OCI-LY1 (cell line): ENCODE data around the gene GJC1.

Experiments
- H2AFZ ChIP-seq: fragments of 200-600 bp; sonication (generic), shearing (Covaris generic); 2 replicates; pipeline ENCODE4 v1.6.0; 2014; ENCODE audit warnings: antibody characterized with exemption, mild to moderate bottlenecking, low read length
- H3F3A ChIP-seq: fragments of 200-600 bp; sonication (generic), shearing (Covaris generic); 2 replicates; pipeline ENCODE4 v1.6.0; 2014; ENCODE audit warnings: mild to moderate bottlenecking, antibody characterized with exemption, low read length, moderate library complexity; ENCODE audit not compliant: insufficient read depth
- H3K27ac ChIP-seq: fragments of 200-600 bp; sonication (generic); 2 replicates; pipeline ENCODE4 v1.5.1; 2014; ENCODE audit warnings: low read length, mixed run types, mild to moderate bottlenecking, low read depth; ENCODE audit not compliant: poor library complexity, severe bottlenecking
- H3K27me3 ChIP-seq: fragments of 200-600 bp; sonication (generic); 2 replicates; pipeline ENCODE4 v1.6.0; 2014; ENCODE audit warnings: antibody characterized with exemption, mild to moderate bottlenecking, low read length, moderate library complexity; ENCODE audit not compliant: insufficient read depth
- H3K36me3 ChIP-seq: fragments of 200-600 bp; sonication (generic); 2 replicates; pipeline ENCODE4 v1.6.1; 2014; ENCODE audit warnings: mild to moderate bottlenecking, antibody characterized with exemption, low read length, moderate library complexity, mixed read lengths; ENCODE audit not compliant: insufficient read depth
- H3K4me1 ChIP-seq: fragments of 200-600 bp; sonication (generic); 2 replicates; pipeline ENCODE4 v1.5.1; 2014; ENCODE audit warnings: mild to moderate bottlenecking, low read length, moderate library complexity; ENCODE audit not compliant: insufficient read depth, severe bottlenecking
- H3K4me2 ChIP-seq: fragments of 200-600 bp; sonication (generic), shearing (Covaris generic); 2 replicates; pipeline ENCODE4 v1.6.1; 2014; ENCODE audit warnings: low read length
- H3K4me3 ChIP-seq: fragments of 200-600 bp; sonication (generic); 2 replicates; pipeline ENCODE4 v1.5.1; 2014; ENCODE audit warnings: low read length, low read depth, mild to moderate bottlenecking, mixed read lengths; ENCODE audit not compliant: poor library complexity, severe bottlenecking
- H3K79me2 ChIP-seq: fragments of 200-600 bp; shearing (Covaris generic); 2 replicates; pipeline ENCODE4 v1.6.1; 2016; ENCODE audit warnings: mixed run types, low read length, mixed read lengths; ENCODE audit not compliant: insufficient read depth
- H3K9ac ChIP-seq: fragments of 200-600 bp; sonication (generic), shearing (Covaris generic); 2 replicates; pipeline ENCODE4 v1.6.1; 2014; ENCODE audit warnings: mild to moderate bottlenecking, low read length, mixed read lengths
- H3K9me2 ChIP-seq: fragments of 200-600 bp; sonication (generic), shearing (Covaris generic); 2 replicates; pipeline ENCODE4 v1.6.1; 2014; ENCODE audit warnings: low read depth, mild to moderate bottlenecking, low read length, mixed read lengths
- H3K9me3 ChIP-seq: fragments of 200-600 bp; shearing (Covaris generic); 2 replicates; pipeline ENCODE4 v1.6.1; 2014; ENCODE audit warnings: low read length, mixed read lengths
- H4K20me1 ChIP-seq: fragments of 200-600 bp; sonication (generic), shearing (Covaris generic); 2 replicates; pipeline ENCODE4 v1.6.0; 2016; ENCODE audit warnings: mild to moderate bottlenecking, low read length; ENCODE audit not compliant: insufficient read depth
- EZH2 ChIP-seq: fragments of 200-600 bp; sonication (generic), shearing (Covaris generic); IDR thresholded peaks from 2 replicates; pipeline ENCODE4 v1.8.0; 2017; ENCODE audit warnings: borderline replicate concordance, mixed run types, mild to moderate bottlenecking, antibody characterized with exemption, low read length, moderate library complexity, mixed read lengths
- TF ChIP-seq, protein P1 (sequence below): fragments of 200-600 bp; sonication (generic), shearing (Covaris generic); IDR thresholded peaks from 2 replicates; pipeline ENCODE4 v1.5.1; 2017; ENCODE audit warnings: mild to moderate bottlenecking, antibody characterized with exemption, low read length, moderate library complexity, mixed read lengths

GJC1 gene

DNA sequence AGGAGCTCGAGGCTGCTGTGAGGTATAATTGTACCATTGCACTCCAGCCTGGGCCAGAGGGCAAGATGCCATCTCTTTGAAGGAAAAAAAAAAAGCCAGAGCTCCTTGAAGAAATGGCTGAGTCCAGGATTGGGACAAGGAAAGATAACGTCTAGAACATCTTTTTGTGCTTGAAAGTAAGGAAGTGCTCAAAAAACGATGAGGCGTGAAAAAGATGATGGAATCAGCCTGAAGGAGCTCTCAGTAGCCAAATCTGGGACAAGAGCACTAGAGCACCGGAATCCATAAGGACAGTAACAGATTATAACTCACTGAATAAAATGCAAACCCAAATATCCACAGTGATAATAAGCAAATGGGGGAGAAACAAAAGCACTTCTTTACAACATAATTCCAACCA lies 47.0 kb upstream of the GJC1 start:
- Histone ChIP-seq H3K27me3 (no peaks in the 10 kb centered on the region), H3K4me2 (no peak overlapping the region), H3K4me1 (no peaks in the 10 kb centered on the region), H3K27ac (no peak overlapping the region), H3K9me2 (no peaks in the 10 kb centered on the region), H4K20me1 (no peaks in the 10 kb centered on the region), H3K9me3 (no peaks in the 10 kb centered on the region), H3F3A (no peaks in the 10 kb centered on the region), H3K9ac (no peak overlapping the region), H3K36me3 (peaks cover 85% of the 10 kb centered on the region), H3K79me2 (no peaks in the 10 kb centered on the region), H2AFZ (no peak overlapping the region), H3K4me3 (no peak overlapping the region)
- no peak for TF ChIP-seq EZH2
- TF ChIP-seq, protein P1, sequence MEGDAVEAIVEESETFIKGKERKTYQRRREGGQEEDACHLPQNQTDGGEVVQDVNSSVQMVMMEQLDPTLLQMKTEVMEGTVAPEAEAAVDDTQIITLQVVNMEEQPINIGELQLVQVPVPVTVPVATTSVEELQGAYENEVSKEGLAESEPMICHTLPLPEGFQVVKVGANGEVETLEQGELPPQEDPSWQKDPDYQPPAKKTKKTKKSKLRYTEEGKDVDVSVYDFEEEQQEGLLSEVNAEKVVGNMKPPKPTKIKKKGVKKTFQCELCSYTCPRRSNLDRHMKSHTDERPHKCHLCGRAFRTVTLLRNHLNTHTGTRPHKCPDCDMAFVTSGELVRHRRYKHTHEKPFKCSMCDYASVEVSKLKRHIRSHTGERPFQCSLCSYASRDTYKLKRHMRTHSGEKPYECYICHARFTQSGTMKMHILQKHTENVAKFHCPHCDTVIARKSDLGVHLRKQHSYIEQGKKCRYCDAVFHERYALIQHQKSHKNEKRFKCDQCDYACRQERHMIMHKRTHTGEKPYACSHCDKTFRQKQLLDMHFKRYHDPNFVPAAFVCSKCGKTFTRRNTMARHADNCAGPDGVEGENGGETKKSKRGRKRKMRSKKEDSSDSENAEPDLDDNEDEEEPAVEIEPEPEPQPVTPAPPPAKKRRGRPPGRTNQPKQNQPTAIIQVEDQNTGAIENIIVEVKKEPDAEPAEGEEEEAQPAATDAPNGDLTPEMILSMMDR: no peak

DNA sequence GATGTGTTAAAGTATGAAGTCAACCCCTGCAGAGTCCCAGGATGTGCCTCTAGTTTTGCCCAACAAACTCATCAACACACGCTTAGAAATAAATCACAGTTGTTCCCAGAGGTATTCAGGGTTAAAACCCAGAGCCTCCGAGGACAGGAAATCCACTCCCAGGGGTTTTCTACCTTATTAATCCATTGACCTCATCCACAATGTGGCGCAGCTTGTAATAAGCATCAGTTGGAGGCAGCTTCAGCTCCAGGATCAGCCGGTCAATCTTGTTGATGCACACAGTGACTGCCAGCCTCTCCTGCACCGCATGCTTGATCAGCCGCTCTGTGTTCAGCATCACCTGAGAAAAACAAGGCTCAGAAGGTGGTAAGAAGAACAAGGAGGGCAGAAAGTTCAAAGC lies 45.7 kb upstream of the GJC1 start:
- H3K27ac ChIP-seq: no peak overlapping the region
- no peak for TF ChIP-seq EZH2
- TF ChIP-seq, protein P1: no peak
- no peaks in the 10 kb centered on the region for H3F3A ChIP-seq
- no peak overlapping the region for H3K4me3 ChIP-seq
- H4K20me1 ChIP-seq: no peaks in the 10 kb centered on the region
- no peaks in the 10 kb centered on the region for H3K27me3 ChIP-seq
- H3K79me2 ChIP-seq: no peaks in the 10 kb centered on the region
- H3K9ac ChIP-seq: no peak overlapping the region
- H3K4me1 ChIP-seq: no peaks in the 10 kb centered on the region
- H3K9me3 ChIP-seq: no peaks in the 10 kb centered on the region
- no peaks in the 10 kb centered on the region for H3K9me2 ChIP-seq
- H3K36me3 ChIP-seq: peaks cover 81% of the 10 kb centered on the region
- H3K4me2 ChIP-seq: no peak overlapping the region
- no peak overlapping the region for H2AFZ ChIP-seq

DNA sequence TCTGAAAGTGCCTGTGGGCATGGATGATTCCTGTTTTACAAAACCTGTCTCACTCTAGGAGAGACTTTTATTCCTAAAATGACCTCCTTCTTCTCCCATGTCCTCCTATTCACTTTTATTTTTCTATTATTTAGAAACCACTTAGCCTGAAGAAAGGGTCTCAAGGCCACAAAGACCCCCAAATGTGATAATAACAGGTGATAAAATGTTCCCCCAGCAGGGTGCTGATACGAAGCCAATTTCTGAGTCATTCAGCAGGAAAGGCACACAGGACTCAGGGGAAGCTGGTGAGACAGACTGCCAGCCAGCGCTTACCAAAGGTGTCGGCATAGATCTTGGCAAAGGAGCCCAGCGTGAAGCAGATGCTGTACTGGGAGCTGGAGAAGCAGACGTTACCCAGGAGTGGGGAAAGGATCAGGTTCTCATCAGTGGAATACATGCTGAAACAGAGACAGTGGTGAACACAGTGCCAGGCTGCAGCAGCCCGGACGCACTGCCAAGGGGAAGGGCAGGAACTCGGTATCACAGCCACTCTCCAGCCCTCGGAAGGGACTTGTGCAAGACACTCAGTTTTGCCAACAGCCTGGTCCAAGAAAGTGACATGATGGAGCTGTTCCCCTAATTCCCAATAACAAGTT lies 42.2 kb upstream of the GJC1 start:
- H3K36me3 ChIP-seq: peaks cover 82% of the 10 kb centered on the region
- H4K20me1 ChIP-seq: no peaks in the 10 kb centered on the region
- H3K9me3 ChIP-seq: no peaks in the 10 kb centered on the region
- no peaks in the 10 kb centered on the region for H3F3A ChIP-seq
- no peak overlapping the region for H3K9ac ChIP-seq
- no peak overlapping the region for H3K4me3 ChIP-seq
- no peak overlapping the region for H3K27ac ChIP-seq
- H3K79me2 ChIP-seq: no peaks in the 10 kb centered on the region
- H3K9me2 ChIP-seq: no peaks in the 10 kb centered on the region
- no peak overlapping the region for H2AFZ ChIP-seq
- H3K4me2 ChIP-seq: no peak overlapping the region
- no peaks in the 10 kb centered on the region for H3K4me1 ChIP-seq
- H3K27me3 ChIP-seq: no peaks in the 10 kb centered on the region
- TF ChIP-seq EZH2: no peak
- TF ChIP-seq, protein P1: no peak
